H9 (cell line): ENCODE data around the gene BPIFB4. TPM values are rescaled to one million over a fixed set of nuclear protein-coding genes. Genes with fewer than 3 reads are reported as not detected.

ENCODE experiments used
- DNase-seq: peaks from one replicate; pipeline ENCODE4 v3.0.0-alpha.2; 2017
- H2AFZ ChIP-seq: one replicate; pipeline ENCODE4 v1.6.1; 2013; ENCODE audit warnings: mild to moderate bottlenecking, low read length, control low read depth, moderate library complexity
- H2AK5ac ChIP-seq: 2 replicates; pipeline ENCODE4 v1.6.1; 2013; ENCODE audit warnings: low read length, control low read depth, mixed read lengths; ENCODE audit not compliant: insufficient read length
- H2BK120ac ChIP-seq: one replicate; pipeline ENCODE4 v1.6.1; 2013; ENCODE audit warnings: low read depth, mild to moderate bottlenecking, low read length, control low read depth, inconsistent platforms; ENCODE audit not compliant: poor library complexity, severe bottlenecking
- H2BK12ac ChIP-seq: 2 replicates; pipeline ENCODE4 v1.6.1; 2013; ENCODE audit warnings: low read length, control low read depth, mixed read lengths, low read depth; ENCODE audit not compliant: insufficient read length
- H2BK15ac ChIP-seq: 2 replicates; pipeline ENCODE4 v1.6.1; 2013; ENCODE audit warnings: low read depth, low read length, control low read depth
- H2BK20ac ChIP-seq: one replicate; pipeline ENCODE4 v1.6.1; 2013; ENCODE audit warnings: low read depth, mild to moderate bottlenecking, low read length, control low read depth, inconsistent platforms; ENCODE audit not compliant: poor library complexity, severe bottlenecking
- H2BK5ac ChIP-seq: 2 replicates; pipeline ENCODE4 v1.6.1; 2013; ENCODE audit warnings: low read length, control low read depth, mixed read lengths; ENCODE audit not compliant: insufficient read length
- H3K14ac ChIP-seq: 2 replicates; pipeline ENCODE4 v1.6.1; 2013; ENCODE audit warnings: low read length, control low read depth; ENCODE audit not compliant: insufficient read depth
- H3K18ac ChIP-seq: 2 replicates; pipeline ENCODE4 v1.6.1; 2013; ENCODE audit warnings: low read depth, mild to moderate bottlenecking, mixed read lengths, low read length, control low read depth; ENCODE audit not compliant: insufficient read length
- H3K23ac ChIP-seq: 2 replicates; pipeline ENCODE4 v1.6.1; 2013; ENCODE audit warnings: low read length, control low read depth, mixed read lengths, low read depth; ENCODE audit not compliant: insufficient read length
- H3K23me2 ChIP-seq: 2 replicates; pipeline ENCODE4 v1.6.1; 2013; ENCODE audit warnings: low read depth, mild to moderate bottlenecking, mixed read lengths, low read length, control low read depth; ENCODE audit not compliant: insufficient read length, poor library complexity, severe bottlenecking
- H3K27ac ChIP-seq: 2 replicates; pipeline ENCODE4 v1.5.1; 2013; ENCODE audit warnings: low read length, control low read depth, mixed read lengths, low read depth; ENCODE audit not compliant: insufficient read length
- H3K27me3 ChIP-seq: 2 replicates; pipeline ENCODE4 v1.6.1; 2013; ENCODE audit warnings: low read length, control low read depth, inconsistent platforms; ENCODE audit not compliant: insufficient read depth
- H3K4ac ChIP-seq: 2 replicates; pipeline ENCODE4 v1.6.1; 2013; ENCODE audit warnings: low read depth, mild to moderate bottlenecking, control low read depth, inconsistent platforms, low read length, moderate library complexity
- H3K4me1 ChIP-seq: 2 replicates; pipeline ENCODE4 v1.6.1; 2013; ENCODE audit warnings: low read length, control low read depth, inconsistent platforms; ENCODE audit not compliant: insufficient read depth
- H3K4me2 ChIP-seq: 2 replicates; pipeline ENCODE4 v1.6.1; 2013; ENCODE audit warnings: low read length, control low read depth, mixed read lengths; ENCODE audit not compliant: insufficient read length, insufficient read depth
- H3K56ac ChIP-seq: 2 replicates; pipeline ENCODE4 v1.6.1; 2013; ENCODE audit warnings: low read depth, mild to moderate bottlenecking, mixed read lengths, low read length, control low read depth; ENCODE audit not compliant: insufficient read length
- H3K79me1 ChIP-seq: 2 replicates; pipeline ENCODE4 v1.6.1; 2013; ENCODE audit warnings: low read depth, mild to moderate bottlenecking, moderate library complexity, low read length, control low read depth, inconsistent platforms; ENCODE audit not compliant: insufficient read depth, poor library complexity, severe bottlenecking
- H3K79me2 ChIP-seq: 2 replicates; pipeline ENCODE4 v1.6.1; 2013; ENCODE audit warnings: low read length, control low read depth, inconsistent platforms; ENCODE audit not compliant: insufficient read depth
- H3K9ac ChIP-seq: 2 replicates; pipeline ENCODE4 v1.6.1; 2013; ENCODE audit warnings: low read length, control low read depth, mixed read lengths; ENCODE audit not compliant: insufficient read length; ENCODE audit errors: extremely low read depth
- H3K9me3 ChIP-seq: one replicate; pipeline ENCODE4 v1.6.1; 2013; ENCODE audit warnings: low read depth, low read length, inconsistent platforms; ENCODE audit not compliant: control insufficient read depth
- H3T11ph ChIP-seq: one replicate; pipeline ENCODE4 v1.6.1; 2013; ENCODE audit warnings: mild to moderate bottlenecking, low read length, control low read depth, inconsistent platforms
- H4K20me1 ChIP-seq: one replicate; pipeline ENCODE4 v1.6.1; 2013; ENCODE audit not compliant: control insufficient read depth, insufficient read length, insufficient read depth
- H4K5ac ChIP-seq: 2 replicates; pipeline ENCODE4 v1.6.1; 2013; ENCODE audit warnings: low read depth, mild to moderate bottlenecking, mixed read lengths, low read length, control low read depth; ENCODE audit not compliant: insufficient read length
- H4K8ac ChIP-seq: replicated peaks from 2 replicates; pipeline ENCODE4 v1.6.1; 2013; ENCODE audit warnings: low read length, control low read depth, mixed read lengths, low read depth; ENCODE audit not compliant: insufficient read length
- H4K91ac ChIP-seq: 2 replicates; pipeline ENCODE4 v1.6.1; 2013; ENCODE audit warnings: low read depth, mild to moderate bottlenecking, moderate library complexity, mixed read lengths, low read length, control low read depth; ENCODE audit not compliant: insufficient read length
- H3K27ac Mint-ChIP-seq, 3 experiments: 2 replicates in 2 of 3; 3 replicates in 1 of 3; pipeline ENCODE4 v1.8.0; 2020 to 2021; ENCODE audit warnings: mixed read lengths in 3 of 3, mild to moderate bottlenecking in 1 of 3, moderate library complexity in 1 of 3
- H3K27me3 Mint-ChIP-seq: 2 replicates; pipeline ENCODE4 v1.8.0; 2021; ENCODE audit warnings: low read depth, mild to moderate bottlenecking, moderate library complexity, mixed read lengths
- H3K36me3 Mint-ChIP-seq, 3 experiments: 2 replicates in 2 of 3; 3 replicates in 1 of 3; pipeline ENCODE4 v1.8.0; 2020 to 2021; ENCODE audit warnings: low read depth in 3 of 3, mixed read lengths in 3 of 3; ENCODE audit not compliant: insufficient read depth in 1 of 3
- H3K4me1 Mint-ChIP-seq, 2 experiments: 2 replicates each; pipeline ENCODE4 v1.8.0; 2020; ENCODE audit warnings: mixed read lengths in 2 of 2
- H3K4me3 Mint-ChIP-seq, 2 experiments: 2 replicates in 1 of 2; 3 replicates in 1 of 2; pipeline ENCODE4 v1.8.0; 2020 to 2021; ENCODE audit warnings: mild to moderate bottlenecking in 2 of 2, mixed read lengths in 2 of 2, moderate library complexity in 1 of 2
- H3K9me3 Mint-ChIP-seq, 2 experiments: 2 replicates in 1 of 2; 3 replicates in 1 of 2; pipeline ENCODE4 v1.8.0; 2020; ENCODE audit warnings: mild to moderate bottlenecking in 2 of 2, mixed read lengths in 2 of 2, moderate library complexity in 1 of 2
- CTCF ChIP-seq: fragments of 200-600 bp; sonication (generic); conservative IDR thresholded peaks from 3 replicates; pipeline ENCODE4 v1.8.0; 2021; ENCODE audit warnings: antibody characterized with exemption, mild to moderate bottlenecking
- WGBS: extraction: QIAGEN DNeasy Blood & Tissue Kit; methylation state at CpG from one replicate; pipeline ENCODE4 v1.1.7; 2013; ENCODE audit warnings: missing lambda C conversion rate, low lambda C conversion rate, mixed read lengths; ENCODE audit not compliant: insufficient read length; ENCODE audit errors: extremely low coverage; 5-methylcytosine and 5-hydroxymethylcytosine counted together
- total RNA-seq: library from RNA; stranded (reverse); gene quantifications from 2 replicates; pipeline ENCODE4 v1.2.1, GENCODE V29; 2021

BPIFB4 gene
- total RNA-seq, 1 experiment from 2014 or later: not detected

GRCh38 chr20:33137195-33137594 is 57.8 kb downstream of the BPIFB4 start:
- no peak for TF ChIP-seq CTCF
- Histone ChIP-seq H3K79me2 (no peaks in the 10 kb centered on the region), H3K23me2 (no peaks in the 10 kb centered on the region), H3K9me3 (no peaks in the 10 kb centered on the region), H2BK15ac (no peak overlapping the region), H2AFZ (no peak overlapping the region), H2AK5ac (no peak overlapping the region), H3K79me1 (no peaks in the 10 kb centered on the region), H3K27ac (no peak overlapping the region), H4K8ac (no peak overlapping the region), H3K14ac (no peak overlapping the region), H3K27me3 (no peaks in the 10 kb centered on the region), H2BK5ac (no peak overlapping the region), H2BK120ac (no peak overlapping the region), H3T11ph (no peak overlapping the region), H4K91ac (no peak overlapping the region), H4K5ac (no peak overlapping the region), H3K4ac (no peak overlapping the region), H2BK12ac (no peak overlapping the region), H3K18ac (no peak overlapping the region), H3K9ac (no peak overlapping the region), H3K23ac (no peak overlapping the region), H2BK20ac (no peak overlapping the region), H3K4me1 (no peaks in the 10 kb centered on the region), H4K20me1 (no peaks in the 10 kb centered on the region), H3K56ac (no peak overlapping the region), H3K4me2 (no peak overlapping the region)
- no peak for DNase-seq
- H3K36me3 Mint-ChIP-seq: no peaks in the 10 kb centered on the region; a peak in 1 of 7 replicates
- no peak overlapping the region for H3K4me3 Mint-ChIP-seq
- H3K9me3 Mint-ChIP-seq: peaks cover 3 to 6% of the 10 kb centered on the region in 2 experiments; a peak in 2 of 5 replicates
- no peak overlapping the region for H3K27ac Mint-ChIP-seq
- no CpG with 5 or more reads among the region's 3 CpGs for WGBS
- peaks cover 7 to 9% of the 10 kb centered on the region in 2 experiments for H3K4me1 Mint-ChIP-seq
- H3K27me3 Mint-ChIP-seq: peaks cover 8% of the 10 kb centered on the region; the same call in 1 of the 2 replicates
